H4 (cell line): Measurements from ENCODE around the gene LAMB4. TPM values are rescaled to one million over a fixed set of nuclear protein-coding genes. Genes with fewer than 3 reads are reported as not detected.

Experiments
- DNase-seq: peaks from one replicate; pipeline ENCODE4 v3.0.0-alpha.2; 2015; ENCODE audit warnings: low spot score
- total RNA-seq: library from RNA; depleted of rRNA; stranded (reverse); fragments of >200 nt; shearing (Covaris generic); gene quantifications from 2 replicates; pipeline ENCODE4 v1.2.3, GENCODE V29; 2014

LAMB4 gene
- total RNA-seq, 1 experiment from 2014 or later: 3.2 TPM

GRCh38 chr7:107998150-107998549, 132.0 kb downstream of the LAMB4 start:
- no peak for DNase-seq

GRCh38 chr7:107996072-107996882, 133.9 kb downstream of the LAMB4 start:
- no peak for DNase-seq

GRCh38 chr7:107995184-107996071, 134.7 kb downstream of the LAMB4 start:
- DNase-seq: peak; percentile 86

GRCh38 chr7:107994421-107995030, 135.6 kb downstream of the LAMB4 start:
- no peak for DNase-seq

GRCh38 chr7:107993891-107994291, 136.3 kb downstream of the LAMB4 start:
- no peak for DNase-seq

- peak; percentile 59 for DNase-seq
Observed at GRCh38 chr7:107989618-107990373, 140.4 kb downstream of the LAMB4 start.

- no peak for DNase-seq
Observed at GRCh38 chr7:107982918-107983389, 147.2 kb downstream of the LAMB4 start.

GRCh38 chr7:107982042-107982840, 147.9 kb downstream of the LAMB4 start:
- no peak for DNase-seq

- no peak for DNase-seq
Observed at GRCh38 chr7:107981466-107981865, 148.7 kb downstream of the LAMB4 start.

GRCh38 chr7:107980671-107981190, 149.4 kb downstream of the LAMB4 start:
- no peak for DNase-seq

GRCh38 chr7:107980171-107980570, 150.0 kb downstream of the LAMB4 start:
- no peak for DNase-seq

- no peak for DNase-seq
Observed at GRCh38 chr7:107978815-107979408, 151.2 kb downstream of the LAMB4 start.

- DNase-seq: no peak
Observed at GRCh38 chr7:107977048-107977447, 153.1 kb downstream of the LAMB4 start.

GRCh38 chr7:107976620-107977019, 153.5 kb downstream of the LAMB4 start:
- no peak for DNase-seq

GRCh38 chr7:107975394-107976013, 154.7 kb downstream of the LAMB4 start:
- DNase-seq: no peak

- DNase-seq: no peak
Observed at GRCh38 chr7:107973861-107974260, 156.3 kb downstream of the LAMB4 start.
